ENCODE results near the gene TMEM42.

TMEM42 gene

DNA sequence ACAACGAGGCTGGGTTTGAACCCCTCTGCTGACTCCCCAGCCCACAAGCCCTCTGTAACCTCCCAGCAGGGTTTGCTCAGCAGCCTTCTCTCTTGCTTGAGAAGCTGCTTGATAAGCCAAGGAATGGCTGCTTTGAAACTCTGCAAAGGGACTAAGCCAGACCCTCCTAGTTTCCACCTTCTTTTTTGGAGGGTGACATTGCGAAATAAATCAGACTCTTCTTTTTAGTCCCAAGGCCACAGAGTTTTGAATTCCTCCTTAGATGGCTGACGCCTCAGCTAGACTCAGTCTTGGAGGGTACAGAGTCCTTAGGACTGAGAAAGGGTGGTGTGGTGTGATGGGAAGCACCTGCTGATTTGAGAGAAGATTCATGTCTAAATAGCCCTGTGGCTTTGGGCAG lies 13.9 kb downstream of the TMEM42 start:
- DNase-seq (ENCODE audit: low spot score), result no peak

DNA sequence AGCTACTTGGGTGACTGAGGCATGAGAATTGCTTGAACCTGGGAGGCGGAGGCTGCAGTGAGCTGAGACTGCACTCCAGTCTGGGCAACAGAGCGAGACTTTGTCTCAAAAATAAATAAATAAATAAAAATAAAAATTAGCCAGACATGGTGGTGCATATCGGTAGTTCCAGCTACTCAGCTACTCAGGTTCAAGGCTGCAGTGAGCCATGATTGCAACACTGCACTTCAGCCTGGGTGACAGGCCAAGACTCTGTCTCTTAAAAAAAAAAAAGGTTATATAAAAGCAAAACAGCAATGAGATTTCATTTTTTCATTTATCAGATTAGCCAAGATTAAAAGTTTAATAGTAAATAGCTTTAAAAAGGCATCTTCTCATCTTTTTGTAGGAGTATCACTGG lies 15.6 kb downstream of the TMEM42 start:
- no peak for DNase-seq (ENCODE audit: low spot score)

DNA sequence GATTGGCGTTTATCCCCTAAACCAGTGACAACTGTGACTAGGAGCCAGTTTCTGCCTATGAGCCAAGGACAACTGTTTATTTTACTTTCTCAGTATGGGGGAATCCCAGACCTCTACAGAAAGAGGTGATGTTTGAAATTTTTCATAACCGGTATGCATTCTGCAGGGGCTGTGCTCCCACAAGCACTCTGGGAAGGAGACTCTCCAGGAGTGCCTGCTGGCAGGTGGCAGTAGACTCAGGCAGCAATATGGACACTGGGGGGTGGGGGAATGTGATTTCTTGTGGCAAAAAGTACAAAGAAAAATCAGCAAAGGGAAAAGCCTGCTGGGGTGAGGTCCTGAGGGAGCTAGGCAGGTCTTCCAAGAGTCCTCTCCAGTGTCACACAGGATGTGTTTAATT lies 18.6 kb downstream of the TMEM42 start:
- DNase-seq (ENCODE audit: low spot score), result no peak

DNA sequence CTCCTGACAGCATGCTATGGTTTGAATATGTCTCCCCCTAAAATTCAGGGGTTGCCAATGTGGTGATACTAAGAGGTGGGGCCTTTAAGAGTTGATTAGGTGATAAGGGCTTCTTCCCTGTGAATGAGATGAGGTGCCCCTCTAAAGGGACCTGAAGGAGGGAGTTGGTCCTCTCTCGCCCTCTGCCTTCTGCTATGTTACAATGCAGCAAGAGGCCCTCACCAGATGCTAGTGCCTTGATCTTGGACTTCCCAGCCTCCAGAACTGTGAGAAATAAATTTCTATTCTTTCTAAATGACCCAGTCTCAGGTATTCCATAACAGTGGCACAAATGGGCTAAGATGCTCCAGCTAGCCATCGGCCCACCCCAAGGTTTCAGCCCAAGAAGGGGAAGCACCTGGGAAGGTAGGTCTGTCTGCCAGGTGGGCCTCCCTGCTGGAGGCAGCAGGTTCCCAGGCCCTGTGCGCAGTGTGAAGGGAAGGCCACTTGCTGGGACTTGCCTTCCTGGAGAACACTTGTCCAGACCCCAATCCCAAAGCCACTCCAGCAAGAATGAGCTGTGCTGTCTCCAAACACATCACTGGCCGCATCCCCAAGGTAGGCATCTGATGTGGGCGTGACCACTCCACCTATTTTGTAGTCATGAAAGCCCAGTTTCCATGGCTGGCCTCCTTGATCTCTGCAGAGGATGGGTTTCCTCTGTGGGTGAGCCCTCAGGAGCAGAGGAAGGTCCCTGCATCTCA lies 21.7 kb downstream of the TMEM42 start:
- no peak for DNase-seq (ENCODE audit: low spot score)

DNA sequence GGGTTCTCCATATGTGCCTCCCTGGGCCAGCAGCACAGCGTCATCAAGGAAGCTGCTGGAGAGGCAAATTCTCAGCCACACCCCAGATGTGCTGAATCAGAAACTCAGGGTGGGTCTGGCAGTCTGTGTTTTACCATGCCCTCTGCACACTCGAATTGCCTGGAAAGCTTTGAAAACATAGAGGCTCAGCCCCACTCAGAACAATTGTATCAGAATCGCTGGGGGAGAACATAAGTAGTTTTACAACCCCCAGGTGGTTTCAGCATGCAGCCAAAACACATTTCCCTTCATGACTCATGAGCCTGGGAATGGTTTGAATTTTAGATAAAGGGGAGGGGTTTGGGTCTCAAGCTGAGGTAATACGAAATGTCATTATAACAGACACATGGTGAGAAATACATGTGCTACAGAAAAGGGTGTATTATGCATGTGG lies 22.3 kb downstream of the TMEM42 start:
- peak; percentile 84 for DNase-seq (ENCODE audit: low spot score)

DNA sequence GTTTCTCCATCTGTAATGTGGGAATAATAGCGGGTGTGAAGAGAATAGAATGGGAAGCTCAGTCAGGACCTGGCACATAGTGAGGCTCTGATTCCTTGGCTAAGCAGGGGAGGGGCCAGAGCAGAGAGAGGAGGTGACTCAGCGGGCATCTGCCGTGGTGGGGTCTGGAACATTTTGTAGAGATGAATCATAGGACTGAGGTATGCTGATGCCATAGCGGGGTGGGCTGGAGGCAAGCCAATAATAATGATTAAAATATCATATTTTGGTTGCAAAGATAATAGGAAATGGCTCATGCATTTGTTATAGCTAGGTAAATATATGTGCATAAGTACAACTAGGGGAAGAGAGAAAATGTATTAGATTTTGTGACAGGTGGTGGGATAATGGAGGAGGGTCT lies 23.9 kb downstream of the TMEM42 start:
- peak; percentile 94 for DNase-seq (ENCODE audit: low spot score)

DNA sequence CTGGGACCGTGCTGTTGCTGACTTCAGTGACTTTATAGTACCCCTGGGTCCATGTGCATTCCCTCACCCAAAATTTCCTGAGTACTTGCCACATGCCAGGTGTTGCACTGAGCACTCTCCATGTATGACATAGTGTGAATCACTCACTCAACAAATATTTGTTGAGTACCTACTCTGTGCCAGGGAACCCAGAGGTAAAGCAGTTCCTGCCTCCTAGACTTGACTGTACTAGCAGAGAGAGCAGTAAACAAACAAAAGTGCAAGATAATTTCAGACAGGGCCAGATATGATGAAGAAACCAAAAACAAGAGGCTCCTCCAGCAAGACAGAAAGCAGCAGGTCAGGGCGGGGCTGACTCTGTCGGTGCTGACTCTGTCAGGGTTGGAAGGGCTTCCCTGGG lies 24.8 kb downstream of the TMEM42 start:
- DNase-seq (ENCODE audit: low spot score), result no peak

DNA sequence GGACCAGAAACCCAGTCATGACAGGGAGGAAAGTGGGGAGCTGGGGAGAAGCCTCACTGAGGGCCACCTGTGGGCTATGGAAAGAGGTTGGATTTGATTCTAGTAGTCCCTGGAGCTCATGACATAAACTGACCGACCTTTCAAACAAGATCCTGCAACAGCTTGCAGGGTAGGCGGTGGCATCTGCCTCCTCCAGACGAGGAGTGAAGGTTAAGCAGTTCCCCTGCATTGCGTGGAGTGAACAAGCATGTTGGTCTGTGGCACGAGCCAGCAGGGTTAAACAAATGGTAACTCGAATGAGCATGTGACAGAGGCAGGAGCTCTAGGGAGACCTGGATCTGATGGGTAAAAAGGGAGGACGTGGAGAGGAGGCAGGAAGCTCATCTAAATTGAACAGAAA lies 25.4 kb downstream of the TMEM42 start:
- DNase-seq (ENCODE audit: low spot score), result no peak

DNA sequence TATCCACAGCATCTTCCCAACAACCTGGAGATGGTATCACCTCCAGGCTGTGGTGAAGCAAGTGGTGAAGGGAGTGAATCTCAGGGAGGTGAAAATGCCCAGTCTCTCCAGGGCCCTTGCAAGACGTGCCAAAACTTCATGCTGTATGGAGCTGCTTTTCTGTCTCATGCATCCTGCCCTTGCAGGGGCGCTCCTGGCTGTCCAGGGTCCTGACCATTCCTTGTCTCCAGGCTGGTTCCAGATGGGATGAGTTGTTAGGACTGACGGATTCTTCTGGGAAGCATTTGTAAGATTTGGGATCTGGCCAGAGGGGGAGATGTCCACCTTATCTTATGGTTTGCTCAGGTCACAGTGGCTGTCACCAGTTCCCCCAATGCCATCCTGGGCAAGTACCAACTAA lies 28.5 kb downstream of the TMEM42 start:
- no peak for DNase-seq (ENCODE audit: low spot score)

DNA sequence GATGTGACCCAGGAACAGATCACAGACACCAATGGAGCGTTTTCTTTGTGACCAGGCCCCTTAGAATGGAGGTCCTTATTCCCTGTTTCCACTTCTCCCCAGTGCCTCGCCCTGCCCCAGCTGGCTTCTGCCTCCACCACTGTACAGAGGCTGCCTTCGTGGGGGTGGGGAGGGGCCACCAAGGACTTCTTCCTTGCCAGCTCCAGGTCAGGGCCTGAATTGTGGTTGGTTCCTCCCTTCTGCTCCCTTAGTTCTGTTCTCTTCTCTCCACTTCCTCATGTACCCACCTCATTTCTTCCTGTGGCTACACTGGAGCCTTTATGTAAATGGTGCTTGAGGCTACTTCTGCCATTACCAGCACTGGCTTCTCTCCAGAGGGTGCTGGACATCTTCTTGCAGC lies 29.1 kb downstream of the TMEM42 start:
- DNase-seq (ENCODE audit: low spot score), result no peak

DNA sequence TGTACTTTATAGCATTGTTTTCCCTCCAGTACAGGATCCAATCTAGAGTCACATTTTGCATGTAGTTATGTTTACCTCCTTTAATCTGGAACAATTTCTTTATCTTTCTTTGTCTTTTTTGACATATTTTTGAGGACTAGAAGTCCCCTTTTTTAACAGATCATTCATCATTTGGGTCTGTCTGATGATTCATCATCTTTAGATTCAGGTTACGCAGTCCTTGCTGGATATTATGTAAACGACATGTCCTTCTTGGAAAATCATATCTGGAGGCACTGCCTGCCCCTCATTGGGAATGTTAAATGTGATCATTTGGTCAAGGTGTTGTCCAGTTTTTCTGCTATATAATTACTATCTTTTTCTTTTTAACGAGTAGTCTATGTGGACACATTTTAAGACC lies 31.0 kb downstream of the TMEM42 start:
- no peak for DNase-seq (ENCODE audit: low spot score)

DNA sequence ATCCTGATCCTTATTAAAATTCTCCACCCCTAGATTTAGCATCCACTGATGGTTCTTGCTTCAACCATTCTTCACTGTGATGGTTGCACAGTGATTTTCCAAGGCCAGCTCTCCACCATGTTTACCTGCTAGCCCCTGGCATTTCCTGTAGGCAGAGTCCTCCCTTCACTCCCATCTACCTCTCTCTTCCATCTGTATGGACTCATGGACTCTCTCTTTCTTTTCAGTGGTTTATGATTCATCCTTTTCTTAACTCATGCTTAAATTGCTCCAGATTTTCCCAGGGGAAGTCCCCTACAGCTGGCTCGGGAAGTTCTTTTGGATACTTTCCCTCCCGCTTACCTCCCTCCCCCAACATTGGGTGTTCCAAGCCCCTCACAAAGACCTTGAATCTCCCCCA lies 31.4 kb downstream of the TMEM42 start:
- peak; percentile 69 for DNase-seq (ENCODE audit: low spot score)

DNA sequence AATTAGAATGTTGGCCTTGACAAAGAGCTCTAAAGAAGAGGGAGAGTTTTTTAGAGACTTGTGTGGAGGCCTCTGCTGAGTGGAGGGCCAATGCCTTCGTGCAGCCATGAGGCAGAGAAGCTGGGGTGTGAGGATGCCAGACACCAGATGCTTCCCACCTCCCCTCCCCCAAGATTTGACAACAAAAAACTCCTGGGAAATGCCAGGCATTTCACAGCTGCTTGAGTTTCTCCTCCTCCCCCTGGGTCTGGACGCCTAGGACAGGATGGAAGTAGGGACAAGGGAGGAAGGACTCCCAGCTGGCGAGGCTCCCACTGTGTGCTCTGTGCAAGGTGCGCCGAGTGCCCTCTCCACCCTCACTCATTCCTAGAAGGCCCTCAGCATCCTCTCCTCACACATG lies 32.8 kb downstream of the TMEM42 start:
- peak; percentile 25 for DNase-seq (ENCODE audit: low spot score)

DNA sequence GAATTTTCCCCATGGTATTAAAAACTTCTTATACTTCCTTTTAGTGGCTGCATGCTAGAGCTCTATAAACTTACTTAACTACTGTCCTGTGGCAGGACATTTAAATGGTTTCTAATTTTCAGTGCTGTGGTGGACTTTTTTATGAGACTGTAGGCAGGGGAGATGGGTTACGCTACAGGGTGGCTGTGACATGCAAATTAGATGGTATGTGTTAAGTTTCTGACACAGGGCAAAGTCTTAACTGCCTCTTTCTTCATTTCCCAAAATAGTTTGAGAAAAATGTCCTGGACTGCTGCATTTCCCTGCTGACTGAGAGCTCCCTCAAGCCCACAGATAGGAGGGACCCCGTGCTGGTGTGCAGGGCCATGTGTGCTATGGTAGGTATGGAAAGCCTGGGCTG lies 34.7 kb downstream of the TMEM42 start:
- DNase-seq (ENCODE audit: low spot score), result no peak

DNA sequence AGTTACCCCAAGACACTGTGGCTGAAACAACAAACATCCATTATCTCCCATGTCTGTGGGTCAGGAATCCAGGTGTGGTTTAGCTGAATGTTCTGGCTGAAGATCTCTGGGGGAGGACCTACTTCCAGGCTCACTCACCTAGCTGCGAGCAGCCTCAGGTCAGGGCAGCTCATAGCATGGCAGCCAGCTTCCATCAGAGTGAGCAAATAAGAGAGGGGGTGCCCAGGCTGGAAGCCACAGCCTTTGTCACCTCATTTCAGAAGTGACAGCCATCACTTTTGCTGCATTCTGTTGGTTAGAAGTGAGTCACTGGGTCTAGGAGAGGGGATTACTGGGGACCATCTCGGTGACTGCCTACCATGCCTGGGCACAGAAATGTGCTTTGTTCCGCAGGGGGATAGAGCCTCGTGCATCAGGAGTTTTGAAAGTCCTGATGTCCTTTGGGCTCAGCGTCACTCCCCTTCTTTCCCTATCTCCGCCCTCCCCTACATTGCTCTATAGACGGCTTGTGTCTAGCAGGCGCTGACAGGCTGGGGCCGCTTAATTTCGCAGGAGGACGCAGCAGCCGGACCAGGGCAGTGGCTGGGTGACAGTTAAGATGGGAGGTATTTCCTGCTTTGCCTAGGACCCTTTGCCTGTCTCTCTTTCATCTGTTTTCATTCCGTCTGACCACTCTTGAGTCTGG lies 38.1 kb downstream of the TMEM42 start:
- no peak for DNase-seq (ENCODE audit: low spot score)

DNA sequence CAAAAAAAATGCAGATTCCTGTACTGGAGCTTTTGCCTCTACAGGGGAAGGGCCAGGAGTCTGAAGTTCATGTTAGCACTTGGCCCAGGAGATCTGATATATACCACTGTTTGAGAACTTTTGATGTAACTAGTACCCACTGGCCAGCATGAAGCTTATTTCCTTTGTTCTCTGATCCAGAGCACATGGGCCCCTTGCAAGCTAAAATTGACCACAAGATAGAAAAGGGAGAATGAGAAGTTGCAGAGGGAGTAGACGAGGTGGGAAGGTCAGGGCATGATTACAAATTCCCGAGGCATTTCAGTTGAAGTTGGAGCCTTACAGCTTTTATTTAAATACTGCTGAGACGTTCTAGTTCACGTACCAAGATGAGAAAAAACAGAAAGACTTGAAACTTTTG lies 40.9 kb downstream of the TMEM42 start:
- no peak for DNase-seq (ENCODE audit: low spot score)

DNA sequence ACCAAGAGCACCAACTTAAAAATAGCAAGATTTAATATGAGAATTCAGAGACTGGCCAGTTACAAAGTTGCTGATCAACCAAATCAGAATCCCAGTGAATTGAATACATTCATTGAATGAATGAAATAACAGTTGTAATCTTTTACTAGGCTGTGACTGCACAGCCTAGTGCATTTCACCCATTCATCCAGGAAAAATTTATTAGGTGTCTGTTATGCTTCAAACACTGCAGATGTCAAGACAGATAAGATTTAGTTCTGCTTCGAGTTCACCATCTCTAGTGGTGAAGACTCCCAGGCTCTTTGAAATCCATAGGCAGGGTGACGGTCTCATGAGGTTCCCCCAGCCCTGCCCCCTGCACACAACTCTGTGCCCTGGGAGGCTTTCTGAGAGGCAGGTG lies 41.6 kb downstream of the TMEM42 start:
- no peak for DNase-seq (ENCODE audit: low spot score)

DNA sequence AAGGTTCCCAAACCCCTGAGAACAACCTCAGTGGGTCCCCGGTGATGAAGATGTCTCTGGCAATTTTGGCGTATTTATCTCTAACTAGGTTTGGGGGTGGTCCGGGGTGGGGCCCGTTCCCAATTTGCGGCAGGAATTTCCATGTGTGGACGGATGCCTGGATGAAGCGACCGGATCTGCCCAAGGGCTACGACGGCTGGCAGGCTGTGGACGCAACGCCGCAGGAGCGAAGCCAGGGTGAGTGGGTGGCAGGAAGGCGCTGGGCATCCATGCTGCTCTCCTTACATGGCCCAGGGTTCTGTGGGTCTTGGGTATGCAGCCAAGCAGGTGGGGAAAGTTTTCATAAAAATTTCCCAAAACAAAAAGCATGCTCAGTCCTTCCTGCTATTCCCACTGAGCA lies 42.0 kb downstream of the TMEM42 start:
- DNase-seq (ENCODE audit: low spot score), result no peak

DNA sequence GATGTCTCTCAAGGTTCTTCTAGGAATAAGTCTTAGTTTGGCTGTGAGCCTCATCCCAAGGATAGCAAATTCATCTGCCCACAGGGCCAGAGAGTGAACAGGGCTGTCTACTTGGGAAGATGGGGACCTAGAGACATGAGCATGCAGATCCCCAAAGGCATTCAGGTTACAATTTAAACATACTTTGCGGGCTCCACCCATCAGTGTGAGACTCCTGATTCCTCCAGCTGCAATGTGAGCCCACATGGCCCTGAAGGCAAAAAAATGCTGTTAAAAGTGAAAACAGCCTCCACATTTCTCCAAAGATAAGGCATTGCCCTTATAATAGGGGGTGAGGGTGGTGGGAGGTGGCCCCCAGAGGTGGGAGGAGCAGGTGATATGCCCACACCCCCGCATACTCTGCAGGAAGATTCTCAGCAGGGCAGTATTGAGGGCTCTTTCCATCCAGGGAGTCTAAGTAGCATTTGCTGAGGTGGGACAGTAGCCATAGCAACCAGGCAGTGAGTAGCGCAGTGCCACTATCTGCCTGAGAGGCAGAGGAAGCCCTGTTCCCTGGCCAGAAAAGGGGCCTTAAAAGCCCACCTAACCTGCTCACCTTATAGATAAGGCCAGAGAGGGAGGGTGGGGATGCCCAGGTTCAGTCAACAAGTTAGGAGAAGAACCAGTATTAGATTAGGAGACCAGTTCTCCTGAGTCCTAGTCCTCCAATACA lies 43.9 kb downstream of the TMEM42 start:
- DNase-seq (ENCODE audit: low spot score), result no peak

DNA sequence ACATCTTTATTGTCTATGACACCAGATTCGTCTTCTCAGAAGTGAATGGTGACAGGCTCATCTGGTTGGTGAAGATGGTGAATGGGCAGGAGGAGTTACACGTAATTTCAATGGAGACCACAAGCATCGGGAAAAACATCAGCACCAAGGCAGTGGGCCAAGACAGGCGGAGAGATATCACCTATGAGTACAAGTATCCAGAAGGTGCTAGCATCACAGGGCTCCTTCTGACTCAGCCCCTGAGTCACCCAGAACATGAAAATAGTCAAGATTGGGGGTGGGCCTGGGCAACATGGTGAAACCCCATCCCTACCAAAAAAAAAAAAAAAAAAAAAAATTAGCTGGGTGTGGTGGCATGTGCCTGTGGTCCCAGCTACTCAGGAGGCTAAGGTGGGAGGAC lies 45.3 kb downstream of the TMEM42 start:
- no peak for DNase-seq (ENCODE audit: low spot score)

DNA sequence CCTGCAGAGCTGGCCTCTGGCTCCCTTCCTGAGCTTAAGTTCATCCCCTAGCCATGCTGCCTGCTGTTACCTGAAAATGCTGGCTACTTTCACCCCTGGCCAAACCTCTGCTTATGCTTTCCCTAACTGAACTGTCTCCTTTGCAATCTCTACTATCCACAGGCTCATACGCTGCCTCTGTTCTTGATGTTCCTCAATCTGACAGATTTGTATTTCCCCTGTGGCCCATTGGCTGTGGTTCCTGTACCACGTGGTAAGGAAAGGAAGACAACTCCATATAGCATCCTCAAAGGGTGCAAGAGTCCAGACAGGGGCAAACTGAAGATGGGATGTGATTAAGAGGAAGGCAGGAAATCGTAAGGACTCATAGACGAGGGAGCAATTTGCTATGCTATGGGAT lies 45.9 kb downstream of the TMEM42 start:
- DNase-seq (ENCODE audit: low spot score), result no peak

DNA sequence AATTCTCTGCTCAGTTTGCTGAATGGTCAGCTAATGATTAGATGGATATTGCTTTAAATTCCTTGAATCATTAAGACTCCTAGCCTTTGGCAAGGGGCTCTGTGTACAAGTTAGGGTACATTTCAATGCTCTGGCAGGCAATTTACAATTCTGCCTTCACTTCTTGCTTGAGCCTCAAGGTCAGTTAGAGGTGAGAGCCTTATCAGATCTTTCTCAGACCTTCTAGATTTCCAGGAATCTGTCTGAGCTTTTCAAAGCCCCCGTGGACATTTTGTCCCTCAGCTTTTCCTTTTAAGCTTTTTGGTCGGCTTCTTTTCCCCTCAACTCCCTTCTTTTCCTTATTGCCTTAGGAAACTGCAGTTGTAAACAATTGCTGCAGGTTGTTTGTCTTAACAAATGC lies 47.4 kb downstream of the TMEM42 start:
- no peak for DNase-seq (ENCODE audit: low spot score)

DNA sequence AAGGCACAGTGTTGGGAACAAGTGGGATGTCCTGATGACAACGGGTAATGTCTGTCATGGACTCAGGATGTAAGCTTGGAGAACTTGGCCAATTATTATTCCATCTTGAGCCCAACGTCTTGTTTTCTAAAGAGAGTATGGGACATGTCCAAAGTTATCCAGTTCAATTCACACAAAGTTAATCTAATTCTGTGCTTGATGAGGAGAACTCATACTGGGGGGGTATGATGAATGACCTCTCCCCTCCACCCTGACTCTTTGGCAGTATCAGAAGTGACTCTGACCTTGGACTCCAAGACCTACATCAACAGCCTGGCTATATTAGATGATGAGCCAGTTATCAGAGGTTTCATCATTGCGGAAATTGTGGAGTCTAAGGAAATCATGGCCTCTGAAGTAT lies 49.0 kb downstream of the TMEM42 start:
- DNase-seq (ENCODE audit: low spot score), result no peak

Measured in GM03348 (cell line).